A673 (cell line): ENCODE results near the gene NBEA. TPM values are rescaled to one million over a fixed set of nuclear protein-coding genes. Genes with fewer than 3 reads are reported as not detected.

Experiments used
- BruUV-seq: library from RNA; stranded (reverse); fragments of 400-500 nt; replicated peaks from 2 replicates; lab custom pipeline; 2021; lab: Mats Ljungman, UMichigan
- CTCF ChIA-PET: fragments of 300-600 bp; sonication (Branson Sonifier 250); formaldehyde crosslinking; loops from one replicate; lab custom pipeline; 2022; ENCODE audit warnings: antibody characterized with exemption; lab: Charles Lee
- POLR2A ChIA-PET: fragments of 300-600 bp; sonication (Branson Sonifier 250); formaldehyde crosslinking; loops from one replicate; lab custom pipeline; 2022; ENCODE audit warnings: antibody characterized with exemption; ENCODE audit not compliant: low non-redundant PET; lab: Charles Lee
- DNase-seq: peaks from one replicate; pipeline ENCODE4 v3.0.0-alpha.2; 2015; ENCODE audit warnings: low spot score
- H3K27ac ChIP-seq: fragments of 200-600 bp; sonication (generic); 2 replicates; pipeline ENCODE4 v1.5.1; 2016; ENCODE audit warnings: mixed run types, low read depth, mild to moderate bottlenecking, mixed read lengths, antibody characterized with exemption, low read length; ENCODE audit not compliant: poor library complexity, severe bottlenecking
- H3K27me3 ChIP-seq: fragments of 200-600 bp; sonication (generic); replicated peaks from 2 replicates; pipeline ENCODE4 v1.6.1; 2017; ENCODE audit warnings: mixed run types, low read depth, mild to moderate bottlenecking, mixed read lengths, antibody characterized with exemption, low read length; ENCODE audit not compliant: insufficient read depth, poor library complexity
- H3K36me3 ChIP-seq: fragments of 200-600 bp; sonication (generic); 2 replicates; pipeline ENCODE4 v1.6.1; 2016; ENCODE audit warnings: mixed run types, mild to moderate bottlenecking, mixed read lengths, antibody characterized with exemption, low read length; ENCODE audit not compliant: insufficient read depth, poor library complexity, severe bottlenecking
- H3K4me1 ChIP-seq: fragments of 200-600 bp; sonication (generic); 2 replicates; pipeline ENCODE4 v1.6.1; 2017; ENCODE audit warnings: mixed run types, mild to moderate bottlenecking, mixed read lengths, antibody characterized with exemption, low read length; ENCODE audit not compliant: insufficient read depth, poor library complexity, severe bottlenecking
- H3K4me3 ChIP-seq: fragments of 200-600 bp; sonication (generic); 2 replicates; pipeline ENCODE4 v1.5.1; 2016; ENCODE audit warnings: low read depth, mixed run types, mild to moderate bottlenecking, mixed read lengths, low read length; ENCODE audit not compliant: poor library complexity, severe bottlenecking
- H3K9me3 ChIP-seq: fragments of 200-600 bp; sonication (generic); 2 replicates; pipeline ENCODE4 v1.6.1; 2016; ENCODE audit warnings: mixed run types, low read depth, mild to moderate bottlenecking, mixed read lengths, antibody characterized with exemption, low read length; ENCODE audit not compliant: poor library complexity, severe bottlenecking
- EZH2 ChIP-seq: fragments of 200-600 bp; sonication (generic); IDR thresholded peaks from 2 replicates; pipeline ENCODE4 v1.6.1; 2017; ENCODE audit warnings: borderline replicate concordance, low read depth, mild to moderate bottlenecking, mixed read lengths, antibody characterized with exemption, low read length; ENCODE audit not compliant: poor library complexity, severe bottlenecking
- intact Hi-C: fragments of 100-400 bp; cut with micrococcal nuclease; formaldehyde crosslinking; loops from one replicate; pipeline ENCODE4 v1.10.0; 2022; ENCODE audit not compliant: unreplicated experiment
- total RNA-seq: library from RNA; stranded (reverse); gene quantifications from 2 replicates; pipeline ENCODE4 v1.2.3, GENCODE V29; 2021
- TF ChIP-seq, protein P1 (sequence below): fragments of 300-800, 200-600 bp; sonication (generic); conservative IDR thresholded peaks from 2 replicates; pipeline ENCODE4 v1.5.1; 2017; ENCODE audit warnings: low read depth, mild to moderate bottlenecking, antibody characterized with exemption, low read length, moderate library complexity, mixed read lengths

NBEA gene
- total RNA-seq, 1 experiment from 2014 or later, result 4.2 TPM

DNA sequence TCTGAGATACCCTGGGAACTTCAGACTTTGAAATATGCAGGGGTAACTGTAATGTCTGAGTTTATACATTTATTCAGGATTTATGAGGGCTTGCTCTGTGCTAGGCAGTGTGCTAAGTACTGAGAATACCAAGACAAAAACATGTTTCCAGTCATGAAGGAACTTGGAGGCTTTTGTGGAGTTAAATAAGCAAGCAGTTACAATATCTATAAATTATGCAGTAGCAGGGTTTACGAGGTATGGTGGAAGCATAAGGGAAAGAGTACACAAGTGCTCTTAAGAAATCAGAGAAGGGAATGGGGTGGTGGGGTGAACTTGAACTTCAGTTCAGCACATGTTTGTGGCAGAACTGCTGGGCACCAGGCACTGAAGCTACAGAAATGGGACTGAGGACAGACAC, 506.4 kb downstream of the NBEA start:
- Histone ChIP-seq H3K4me1 (no peaks in the 10 kb centered on the region), H3K4me3 (no peak overlapping the region), H3K9me3 (no peaks in the 10 kb centered on the region), H3K27me3 (no peaks in the 10 kb centered on the region), H3K36me3 (no peaks in the 10 kb centered on the region), H3K27ac (no peak overlapping the region)
- ChIA-PET POLR2A (no interaction called here), CTCF (no interaction called here)
- no TSS peak for BruUV-seq
- no peak for TF ChIP-seq EZH2
- TF ChIP-seq, protein P1, sequence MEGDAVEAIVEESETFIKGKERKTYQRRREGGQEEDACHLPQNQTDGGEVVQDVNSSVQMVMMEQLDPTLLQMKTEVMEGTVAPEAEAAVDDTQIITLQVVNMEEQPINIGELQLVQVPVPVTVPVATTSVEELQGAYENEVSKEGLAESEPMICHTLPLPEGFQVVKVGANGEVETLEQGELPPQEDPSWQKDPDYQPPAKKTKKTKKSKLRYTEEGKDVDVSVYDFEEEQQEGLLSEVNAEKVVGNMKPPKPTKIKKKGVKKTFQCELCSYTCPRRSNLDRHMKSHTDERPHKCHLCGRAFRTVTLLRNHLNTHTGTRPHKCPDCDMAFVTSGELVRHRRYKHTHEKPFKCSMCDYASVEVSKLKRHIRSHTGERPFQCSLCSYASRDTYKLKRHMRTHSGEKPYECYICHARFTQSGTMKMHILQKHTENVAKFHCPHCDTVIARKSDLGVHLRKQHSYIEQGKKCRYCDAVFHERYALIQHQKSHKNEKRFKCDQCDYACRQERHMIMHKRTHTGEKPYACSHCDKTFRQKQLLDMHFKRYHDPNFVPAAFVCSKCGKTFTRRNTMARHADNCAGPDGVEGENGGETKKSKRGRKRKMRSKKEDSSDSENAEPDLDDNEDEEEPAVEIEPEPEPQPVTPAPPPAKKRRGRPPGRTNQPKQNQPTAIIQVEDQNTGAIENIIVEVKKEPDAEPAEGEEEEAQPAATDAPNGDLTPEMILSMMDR, result no peak
- intact Hi-C loops, result no loop called here
- peak; percentile 1 for DNase-seq

DNA sequence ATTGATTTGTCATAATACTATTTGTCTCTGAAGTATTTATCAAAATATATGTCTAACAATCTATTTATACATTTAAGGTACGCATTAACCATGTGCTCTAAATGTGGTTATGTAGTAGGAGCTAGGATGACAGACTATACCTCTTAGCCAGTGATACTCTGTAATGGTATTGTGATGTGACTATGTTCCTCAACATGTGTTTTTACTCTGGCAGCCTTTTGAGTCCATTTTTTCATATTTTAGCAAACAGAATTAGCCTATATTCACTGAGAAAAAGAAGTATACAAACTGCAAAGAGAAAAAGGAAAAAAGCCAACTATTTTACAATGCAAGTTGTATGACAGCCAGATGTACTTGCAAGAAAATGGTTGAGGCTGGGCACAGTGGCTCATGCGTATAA, 507.8 kb downstream of the NBEA start:
- no TSS peak for BruUV-seq
- DNase-seq, result no peak
- Histone ChIP-seq H3K4me1 (no peaks in the 10 kb centered on the region), H3K9me3 (no peaks in the 10 kb centered on the region), H3K27ac (no peak overlapping the region), H3K27me3 (no peaks in the 10 kb centered on the region), H3K36me3 (no peaks in the 10 kb centered on the region), H3K4me3 (no peak overlapping the region)
- ChIA-PET CTCF (no interaction called here), POLR2A (no interaction called here)
- no peak for TF ChIP-seq EZH2
- intact Hi-C loops, result no loop called here

DNA sequence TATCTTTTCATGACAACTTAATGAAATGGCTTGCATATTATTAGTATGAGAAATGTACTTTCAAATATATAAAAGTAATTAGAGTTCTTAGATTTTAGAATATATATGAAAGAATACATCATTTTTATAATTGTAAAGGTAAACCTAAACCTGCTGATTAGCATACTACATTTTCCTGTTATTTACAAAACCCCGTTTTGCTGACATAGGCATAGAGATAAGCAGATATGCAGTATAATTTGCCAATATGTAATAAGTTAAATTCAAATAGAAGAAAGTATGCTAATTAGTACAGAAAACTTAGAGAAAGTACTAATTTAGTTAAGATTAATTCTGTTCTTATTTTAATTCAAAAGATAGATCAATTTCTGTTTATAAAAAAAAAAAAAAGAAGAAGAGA, 513.0 kb downstream of the NBEA start:
- no TSS peak for BruUV-seq
- CTCF ChIA-PET, result no interaction called here

DNA sequence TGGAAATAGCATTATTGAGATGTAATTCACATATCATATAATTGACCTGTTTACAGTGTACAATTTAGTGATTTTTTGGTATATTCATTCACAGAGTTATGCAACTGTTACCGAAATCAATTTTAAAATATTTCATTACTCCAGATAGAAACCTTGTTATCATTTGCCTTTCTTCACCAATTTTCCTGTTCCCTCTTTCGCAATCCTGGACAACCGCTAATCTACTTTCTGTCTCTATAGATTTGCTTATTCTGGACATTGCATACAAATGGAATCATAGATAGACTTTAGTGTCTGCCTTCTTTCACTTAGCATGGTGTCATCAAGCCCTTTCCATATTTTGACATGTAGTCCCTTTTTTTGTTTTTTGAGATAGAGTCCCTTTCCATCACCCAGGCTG, 515.2 kb downstream of the NBEA start:
- Histone ChIP-seq H3K4me3 (no peak overlapping the region), H3K27me3 (no peaks in the 10 kb centered on the region), H3K27ac (no peak overlapping the region), H3K36me3 (no peaks in the 10 kb centered on the region), H3K4me1 (no peaks in the 10 kb centered on the region), H3K9me3 (no peaks in the 10 kb centered on the region)
- BruUV-seq, result no TSS peak
- DNase-seq, result no peak
- ChIA-PET CTCF (no interaction called here), POLR2A (no interaction called here)
- intact Hi-C loops, result no loop called here
- no peak for TF ChIP-seq EZH2
- TF ChIP-seq, protein P1, result no peak

More for the DNA sequence above, 513.0 kb downstream of the NBEA start:
- POLR2A ChIA-PET, result no interaction called here
- Histone ChIP-seq H3K9me3 (no peaks in the 10 kb centered on the region), H3K36me3 (no peaks in the 10 kb centered on the region), H3K27me3 (no peaks in the 10 kb centered on the region), H3K4me1 (no peaks in the 10 kb centered on the region), H3K4me3 (no peak overlapping the region), H3K27ac (no peak overlapping the region)
- TF ChIP-seq EZH2, result no peak
- TF ChIP-seq, protein P1, result no peak
- DNase-seq, result no peak
- intact Hi-C loops, result no loop called here
